ENCODE data around the gene CLTCL1.

DNA sequence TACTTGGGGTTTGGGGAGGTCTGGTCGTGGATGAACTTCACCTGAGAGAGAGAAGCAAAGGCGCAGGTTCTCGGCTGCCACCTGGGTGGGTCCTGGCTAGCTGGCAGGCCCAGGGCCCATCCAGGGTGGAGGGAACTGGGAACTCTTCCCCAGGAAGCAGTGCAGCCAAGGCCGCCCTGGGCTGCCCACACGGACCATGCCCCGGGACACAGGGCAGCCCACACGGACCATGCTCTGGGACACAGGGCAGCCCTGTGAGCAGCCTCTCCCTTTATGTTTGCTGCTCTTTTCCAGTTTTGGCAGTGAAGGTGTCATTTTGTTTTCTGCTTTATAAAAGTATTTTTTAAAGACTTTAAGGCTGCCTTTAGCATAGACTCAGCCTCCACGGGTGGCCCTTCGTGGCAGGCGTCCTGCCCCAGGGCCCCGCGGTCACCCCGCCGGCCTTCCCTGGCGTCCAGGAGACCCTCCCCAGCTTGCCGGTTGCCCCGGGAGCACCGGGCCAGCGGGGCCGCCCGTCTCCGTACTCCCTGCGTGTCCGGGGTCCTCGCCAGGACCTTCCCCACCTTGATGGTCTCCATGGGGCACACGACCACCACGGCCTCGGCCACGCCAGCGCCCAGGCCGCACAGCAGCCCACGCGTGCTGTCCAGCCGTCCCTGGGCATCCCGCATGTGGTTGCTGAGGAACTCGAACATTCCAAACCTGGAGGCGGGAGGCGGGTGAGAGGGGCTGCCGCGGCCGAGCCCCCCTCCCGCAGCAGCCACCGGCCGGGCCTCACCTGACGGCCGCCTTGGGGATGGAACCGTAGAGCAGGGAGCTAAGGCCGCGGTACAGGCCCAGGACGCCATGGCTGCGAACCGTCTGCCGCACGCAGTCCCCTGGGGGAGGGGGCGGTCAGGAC, 114.1 kb downstream of the CLTCL1 start:
- TF ChIP-seq, protein P1, sequence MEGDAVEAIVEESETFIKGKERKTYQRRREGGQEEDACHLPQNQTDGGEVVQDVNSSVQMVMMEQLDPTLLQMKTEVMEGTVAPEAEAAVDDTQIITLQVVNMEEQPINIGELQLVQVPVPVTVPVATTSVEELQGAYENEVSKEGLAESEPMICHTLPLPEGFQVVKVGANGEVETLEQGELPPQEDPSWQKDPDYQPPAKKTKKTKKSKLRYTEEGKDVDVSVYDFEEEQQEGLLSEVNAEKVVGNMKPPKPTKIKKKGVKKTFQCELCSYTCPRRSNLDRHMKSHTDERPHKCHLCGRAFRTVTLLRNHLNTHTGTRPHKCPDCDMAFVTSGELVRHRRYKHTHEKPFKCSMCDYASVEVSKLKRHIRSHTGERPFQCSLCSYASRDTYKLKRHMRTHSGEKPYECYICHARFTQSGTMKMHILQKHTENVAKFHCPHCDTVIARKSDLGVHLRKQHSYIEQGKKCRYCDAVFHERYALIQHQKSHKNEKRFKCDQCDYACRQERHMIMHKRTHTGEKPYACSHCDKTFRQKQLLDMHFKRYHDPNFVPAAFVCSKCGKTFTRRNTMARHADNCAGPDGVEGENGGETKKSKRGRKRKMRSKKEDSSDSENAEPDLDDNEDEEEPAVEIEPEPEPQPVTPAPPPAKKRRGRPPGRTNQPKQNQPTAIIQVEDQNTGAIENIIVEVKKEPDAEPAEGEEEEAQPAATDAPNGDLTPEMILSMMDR (IDR thresholded peaks at IDR 0.05), result no peak
- no peak for TF ChIP-seq POLR2A (IDR thresholded peaks at IDR 0.05)

All from right lobe of liver (tissue), 4 donors.